Heart right ventricle (tissue), 16 donors: Measurements from ENCODE around the gene GALNTL6. TPM values are rescaled to one million over a fixed set of nuclear protein-coding genes. Genes with fewer than 3 reads are reported as not detected.

Experiments used
- ATAC-seq, 8 donors: fragments of 200-7000 bp; cut with Tn5 transposase; one replicate each; pipeline ENCODE4 v1.9.1; 2020; ENCODE audit warnings: mild to moderate bottlenecking in 8 of 8, moderate library complexity in 8 of 8, moderate number of reproducible peaks in 1 of 8
- DNase-seq, 2 donors: peaks; one replicate each; pipeline ENCODE4 v3.0.0-alpha.2; 2020
- H3K27ac ChIP-seq, 10 donors: fragments of 200-600 bp; sonication (generic) in 2 of 10; one replicate each; pipeline versions ENCODE4 v1.5.0 to v1.8.0; 2020 to 2022; ENCODE audit warnings: mild to moderate bottlenecking in 3 of 10
- H3K27me3 ChIP-seq, 7 donors: fragments of 200-600 bp; one replicate each; pipeline ENCODE4 v1.8.0; 2021 to 2022; ENCODE audit warnings: mild to moderate bottlenecking in 2 of 7
- H3K36me3 ChIP-seq, 9 donors: fragments of 200-600 bp; sonication (generic) in 1 of 9; one replicate each; pipeline versions ENCODE4 v1.5.0 to v1.8.0; 2020 to 2022; ENCODE audit warnings: mild to moderate bottlenecking in 2 of 9
- H3K4me1 ChIP-seq, 9 donors: fragments of 200-600 bp; sonication (generic) in 1 of 9; one replicate each; pipeline versions ENCODE4 v1.5.0 to v1.8.0; 2020 to 2022; ENCODE audit warnings: mild to moderate bottlenecking in 4 of 9
- H3K4me3 ChIP-seq, 10 donors: fragments of 200-600 bp; sonication (generic) in 2 of 10; one replicate each; pipeline versions ENCODE4 v1.5.0 to v1.8.0; 2020 to 2022; ENCODE audit warnings: mild to moderate bottlenecking in 7 of 10, moderate library complexity in 2 of 10
- H3K9me3 ChIP-seq, 11 donors: fragments of 200-600 bp in 10 of 11; sonication (generic) in 2 of 11; one replicate each; pipeline versions ENCODE4 v1.5.0 to v1.8.0; 2013 to 2022; ENCODE audit warnings: mild to moderate bottlenecking in 2 of 11, control low read depth in 1 of 11, moderate library complexity in 1 of 11
- CTCF ChIP-seq, 9 donors: fragments of 200-600 bp; sonication (generic) in 2 of 9; IDR thresholded peaks; one replicate each; pipeline versions ENCODE4 v1.5.0 to v1.8.0; 2021 to 2022; ENCODE audit warnings: antibody characterized with exemption in 9 of 9, mild to moderate bottlenecking in 5 of 9, moderate library complexity in 1 of 9
- WGBS, 2 donors: extraction: QIAGEN DNeasy Blood & Tissue Kit; methylation state at CpG; one replicate each; pipeline ENCODE4 v1.1.7; 2013; ENCODE audit warnings: inconsistent platforms in 1 of 2; 5-methylcytosine and 5-hydroxymethylcytosine counted together
- intact Hi-C, 10 donors: fragments of 100-400 bp; cut with DNase I; formaldehyde crosslinking; loops; one replicate each; pipeline versions ENCODE4 v1.11.1 to v1.14.2; 2022
- polyA plus RNA-seq, 2 donors: library from polyadenylated mRNA; stranded (reverse); fragments of 200-250 nt; gene quantifications; one replicate each; pipeline ENCODE4 v1.2.3, GENCODE V29; 2013
- total RNA-seq, 10 donors: library from RNA; stranded (reverse); fragmentation: NEBNext Ultra II Directional in 3 of 10; extraction: Animal tissue kit (Norgen Biotek cat#: 25700) in 3 of 10; gene quantifications; one replicate each; pipeline versions ENCODE4 v1.2.1 to v1.2.4, GENCODE V29; 2021 to 2023
- donor health status: Arrhythmogenic right ventricular cardiomyopathy.
- donor health status: ischemic (EF 13 %, LVEDD 7.1; RV severe dilation, severe dysfunction).
- donor health status: healthy with polysubstance abuse.
- donor health status: DM: no; HTN: yes; CAD: no.
- donor health status: DM: no; HTN: no; CAD: no.
- donor health status: ischemic (EF 25% LVEDD 6.9; RV normal size, moderate dysfunction).
- donor health status: ischemic (EF 25% LVEDD 5.7; RV mildly dilated, moderate dysfunction).
- donor health status: healthy.
- donor health status: DM: yes; HTN: yes; CAD: no.
- donor health status: Ischemic cardiomyopathy.
- donor health status: ischemic (EF 35%, LVEDD 5.7; RV mildly dilated, moderate dysfunction).
- donor health status: nonischemic (EF 11% LVEDD 7.7; RV severe dilation, severe dysfunction).
- donor health status: DM: yes; HTN: yes; CAD: no.
- donor health status: PGD.
- donor health status: ischemic (EF 29% LVEDD 5.4; RV normal size, mild dysfunction).
- donor health status: nonischemic (EF 23%, LVEDD 6.1; RV moderate dilation, normal function).

The GALNTL6 gene
- total and polyA plus RNA-seq, 12 donors: 0.14 to 2.6 (median 0.49) TPM; not detected in 6

- intact Hi-C loops: no loop called here
Observed at GRCh38 chr4:172706000-172706399, 892.8 kb downstream of the GALNTL6 start.

GRCh38 chr4:172707622-172708021 lies 894.4 kb downstream of the GALNTL6 start:
- 61 to 72% methylated on average over 1 of the region's 1 CpG for WGBS, 2 donors
- H3K27ac ChIP-seq: no peak overlapping the region
- intact Hi-C loops: no loop called here
- H3K36me3 ChIP-seq: no peaks in the 10 kb centered on the region
- H3K9me3 ChIP-seq: peaks cover 0 to 41% (median 11%) of the 10 kb centered on the region in 11 donors
- DNase-seq (no peak), ATAC-seq (no peak)
- no peak for TF ChIP-seq CTCF (IDR thresholded peaks at IDR 0.05)
- no peaks in the 10 kb centered on the region for H3K4me1 ChIP-seq
- no peak overlapping the region for H3K4me3 ChIP-seq
- H3K27me3 ChIP-seq: no peaks in the 10 kb centered on the region

More at GRCh38 chr4:172706000-172706399, 892.8 kb downstream of the GALNTL6 start:
- H3K4me1 ChIP-seq: no peaks in the 10 kb centered on the region
- no peaks in the 10 kb centered on the region for H3K36me3 ChIP-seq
- no peak overlapping the region for H3K27ac ChIP-seq
- no peaks in the 10 kb centered on the region for H3K27me3 ChIP-seq
- ATAC-seq (no peak), DNase-seq (no peak)
- peaks cover 0 to 41% (median 11%) of the 10 kb centered on the region in 11 donors for H3K9me3 ChIP-seq
- TF ChIP-seq CTCF (IDR thresholded peaks at IDR 0.05): no peak
- H3K4me3 ChIP-seq: no peak overlapping the region

- intact Hi-C loops: no loop called here
- DNase-seq (no peak), ATAC-seq (no peak)
- Histone ChIP-seq H3K27me3 (no peaks in the 10 kb centered on the region), H3K4me1 (no peaks in the 10 kb centered on the region), H3K9me3 (peaks cover 0 to 41% (median 11%) of the 10 kb centered on the region in 11 donors), H3K4me3 (no peak overlapping the region), H3K27ac (no peak overlapping the region), H3K36me3 (no peaks in the 10 kb centered on the region)
- WGBS, 2 donors: 53 to 62% methylated on average over 5 of the region's 5 CpGs
- no peak for TF ChIP-seq CTCF (IDR thresholded peaks at IDR 0.05)
Observed at GRCh38 chr4:172708184-172708583, 895.0 kb downstream of the GALNTL6 start.

- DNase-seq (no peak), ATAC-seq (no peak)
- Histone ChIP-seq H3K36me3 (no peaks in the 10 kb centered on the region), H3K9me3 (peaks cover 0 to 38% (median 11%) of the 10 kb centered on the region in 11 donors), H3K4me3 (no peak overlapping the region), H3K27ac (no peak overlapping the region), H3K4me1 (no peaks in the 10 kb centered on the region), H3K27me3 (no peaks in the 10 kb centered on the region)
- 5 to 10% methylated on average over 1 of the region's 1 CpG for WGBS, 2 donors
- TF ChIP-seq CTCF (IDR thresholded peaks at IDR 0.05): no peak
- intact Hi-C loops: no loop called here
Observed at GRCh38 chr4:172709376-172709775, 896.2 kb downstream of the GALNTL6 start.
